EH (cell line): ENCODE data around the gene TNPO2.

Source experiments
- DNase-seq: peaks from one replicate; pipeline ENCODE4 v3.0.0-alpha.2; 2015; ENCODE audit warnings: low read depth

The TNPO2 gene

DNA sequence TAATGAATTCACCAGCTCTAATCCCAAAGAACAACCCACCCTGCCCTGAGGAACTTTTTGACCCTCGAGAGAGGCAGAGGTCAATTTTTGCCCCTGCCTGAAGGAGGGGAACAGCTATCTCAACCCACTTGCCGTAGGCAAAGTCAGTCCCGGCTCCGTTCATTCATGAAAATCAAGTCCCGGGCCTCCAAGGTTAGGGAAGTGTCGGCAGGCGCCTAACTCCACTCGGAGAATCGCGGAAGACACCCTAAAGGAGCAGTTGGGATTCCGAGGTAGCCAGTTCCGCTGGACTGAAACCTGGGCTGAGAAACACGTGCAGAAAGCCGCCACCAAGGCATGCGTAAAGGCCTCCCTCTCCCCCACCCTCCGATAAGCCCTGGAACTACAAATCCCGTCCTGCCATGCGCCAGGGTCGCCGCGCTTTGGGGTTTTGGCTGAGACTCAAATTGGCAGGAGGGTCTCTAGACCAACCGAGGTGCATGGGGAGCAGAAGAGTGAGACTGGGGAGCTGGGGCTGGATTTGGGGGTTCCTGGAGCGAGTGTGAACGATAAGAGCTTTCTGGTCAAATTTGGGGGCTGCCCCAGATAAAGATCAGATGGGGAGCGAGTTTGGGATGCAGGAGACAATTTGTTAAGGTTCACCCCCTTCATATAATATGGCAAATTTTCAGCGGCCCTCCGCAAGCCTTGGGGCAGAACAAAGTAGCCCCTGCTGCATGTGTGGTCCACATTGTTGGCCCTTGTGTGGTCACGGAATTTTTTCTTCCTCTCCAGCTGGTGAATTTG, at the start of gene TNPO2:
Gene TNPO2, minus strand, starts transcription at position 292 of the 786 bp plus-strand sequence. CDS start 2,955 bp downstream, outside the sequence.
- peak; percentile 66 for DNase-seq

DNA sequence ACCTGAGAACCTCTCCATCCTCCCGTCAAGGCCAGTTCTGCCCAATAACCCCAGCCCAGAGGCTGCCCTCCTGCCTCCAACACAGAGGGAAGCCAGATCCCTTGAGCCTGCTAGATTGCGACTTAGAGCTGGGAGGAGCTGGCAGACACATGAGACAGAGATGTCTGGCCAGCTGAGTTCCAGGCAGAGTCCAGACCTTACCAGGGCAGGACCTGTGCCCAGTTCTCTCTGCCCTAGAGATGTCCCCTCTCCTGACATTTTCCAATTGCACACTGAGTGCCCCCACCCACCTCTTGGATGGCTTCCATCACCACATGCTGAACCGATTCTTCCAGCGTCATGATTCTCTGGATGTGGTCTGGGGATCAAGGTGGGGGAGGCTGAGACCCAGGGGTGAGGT, 48.6 kb upstream of the TNPO2 start:
- no peak for DNase-seq

GRCh38 chr19:12770922-12771321, 47.2 kb upstream of the TNPO2 start:
- DNase-seq = no peak

DNA sequence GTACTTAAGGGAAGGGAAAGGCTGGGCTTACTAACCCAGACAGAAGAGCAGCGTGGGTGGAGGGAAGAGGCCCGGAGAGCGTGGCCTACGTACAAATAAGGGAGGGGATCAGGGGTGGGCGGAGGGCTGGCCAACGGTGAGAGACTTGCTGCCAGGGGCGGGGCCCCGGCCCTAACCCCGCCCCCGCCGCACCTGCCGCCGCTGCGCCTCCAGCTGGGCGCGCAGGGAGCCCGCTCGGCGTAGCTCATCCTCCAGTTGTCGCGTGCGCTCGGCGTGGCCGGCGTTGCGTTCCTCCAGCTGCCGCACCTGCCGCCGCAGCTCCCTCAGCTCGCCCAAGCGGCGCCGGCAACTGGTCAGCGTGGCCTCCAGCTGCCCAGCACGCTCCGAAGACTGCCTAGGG, 46.0 kb upstream of the TNPO2 start:
- no peak for DNase-seq

GRCh38 chr19:12767666-12768065, 43.9 kb upstream of the TNPO2 start:
- DNase-seq = no peak

DNA sequence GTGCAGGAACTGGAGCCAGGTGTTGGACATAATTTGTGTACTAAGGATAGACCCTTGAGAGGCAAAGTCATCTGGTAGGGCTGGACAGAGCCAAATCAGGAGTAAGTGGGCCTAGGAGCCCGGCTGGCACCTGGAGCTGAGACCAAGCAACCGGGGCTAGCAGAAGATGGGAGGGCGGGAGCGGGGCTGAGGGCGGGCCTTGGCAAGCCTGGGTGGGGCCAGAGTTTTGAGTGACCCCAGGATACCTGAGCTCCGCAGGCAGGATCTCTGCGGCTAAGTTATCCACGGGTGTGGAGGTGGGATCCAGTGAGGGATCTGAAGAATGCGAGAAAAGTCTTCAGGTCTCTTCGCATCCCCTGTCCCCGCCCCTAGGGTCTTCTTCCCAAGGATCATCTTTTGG, 43.4 kb upstream of the TNPO2 start:
- no peak for DNase-seq

DNA sequence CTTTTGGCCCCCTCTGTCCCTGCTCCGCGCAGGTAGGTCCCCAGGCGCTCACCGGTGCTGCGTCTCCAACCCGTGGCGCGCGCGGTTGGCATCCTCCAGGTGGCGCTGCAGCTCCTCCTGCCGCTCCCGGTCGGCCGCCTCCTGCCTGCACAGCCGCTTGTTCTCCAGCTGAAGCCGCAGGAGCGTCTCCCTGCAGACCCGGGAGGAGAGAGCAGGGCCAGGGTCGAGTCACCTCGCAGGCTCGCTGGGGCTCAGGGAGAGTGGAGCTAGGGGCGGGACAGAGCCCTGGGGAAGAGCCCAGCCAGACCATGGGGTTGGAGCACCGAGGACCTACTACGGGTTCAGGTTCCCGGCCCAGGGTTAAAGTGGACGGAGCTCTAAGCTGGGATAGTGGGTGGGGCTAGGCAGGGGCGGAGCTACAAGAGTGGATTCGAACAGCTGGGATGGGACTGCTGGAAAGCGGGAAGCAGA, 42.4 kb upstream of the TNPO2 start:
- peak; percentile 86 for DNase-seq

DNA sequence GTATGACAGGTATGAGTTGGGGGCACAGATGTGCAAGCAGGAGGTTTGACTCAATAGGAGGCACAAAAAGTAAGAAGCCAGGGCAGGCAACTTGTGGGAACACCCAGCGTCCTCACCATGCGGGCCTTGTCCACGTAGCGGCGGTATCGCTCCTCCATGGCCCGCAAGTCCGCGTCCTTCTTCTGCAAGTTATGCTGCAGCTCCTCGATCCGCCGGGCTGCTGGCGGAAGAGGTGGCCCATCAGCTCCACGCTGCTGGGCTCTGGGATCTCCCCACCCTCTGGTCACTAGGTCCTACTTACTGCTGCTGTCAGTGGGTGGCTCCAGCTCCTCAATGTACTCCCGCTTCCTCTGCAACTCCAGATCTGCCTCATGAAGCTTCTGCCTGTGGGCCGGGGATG, 41.0 kb upstream of the TNPO2 start:
- DNase-seq = no peak

DNA sequence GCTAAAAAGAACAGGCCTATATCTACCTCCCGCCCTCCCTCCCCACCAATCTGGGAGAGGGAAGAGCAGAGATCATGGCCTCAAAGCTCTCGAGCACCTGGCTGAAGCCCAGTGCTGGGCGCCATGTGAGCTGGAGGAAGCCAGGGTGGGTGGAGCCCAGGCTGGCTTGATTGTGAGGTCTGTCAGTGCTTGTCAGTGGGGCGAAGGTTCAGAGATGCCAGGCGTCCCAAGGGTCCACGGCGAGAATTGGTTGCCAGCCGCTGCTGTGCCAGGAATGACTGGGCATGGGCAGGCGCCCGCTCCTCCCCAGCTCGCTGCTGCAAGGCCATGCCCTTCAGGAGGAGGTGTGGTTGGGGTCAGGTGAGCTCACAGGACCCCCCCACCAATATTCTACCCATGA, 39.4 kb upstream of the TNPO2 start:
- DNase-seq = no peak

DNA sequence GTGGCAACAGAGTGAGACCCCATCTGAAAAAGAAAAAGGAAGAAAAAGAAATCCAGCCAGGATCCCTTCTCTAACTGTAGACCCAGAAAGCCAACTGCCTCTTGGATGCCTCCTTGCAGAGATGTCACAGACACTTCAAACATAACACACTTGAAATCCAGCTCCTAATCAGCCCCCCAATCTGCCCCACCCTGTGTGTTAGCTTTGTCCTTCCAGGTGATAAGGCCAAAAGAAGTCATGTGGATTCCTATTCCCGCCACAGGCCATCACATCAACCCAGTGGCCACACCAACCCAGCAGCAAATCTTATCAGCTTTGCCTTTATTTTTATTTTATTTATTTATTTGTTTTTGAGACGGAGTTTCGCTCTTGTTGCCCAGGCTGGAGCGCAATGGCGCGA, 36.0 kb upstream of the TNPO2 start:
- no peak for DNase-seq

DNA sequence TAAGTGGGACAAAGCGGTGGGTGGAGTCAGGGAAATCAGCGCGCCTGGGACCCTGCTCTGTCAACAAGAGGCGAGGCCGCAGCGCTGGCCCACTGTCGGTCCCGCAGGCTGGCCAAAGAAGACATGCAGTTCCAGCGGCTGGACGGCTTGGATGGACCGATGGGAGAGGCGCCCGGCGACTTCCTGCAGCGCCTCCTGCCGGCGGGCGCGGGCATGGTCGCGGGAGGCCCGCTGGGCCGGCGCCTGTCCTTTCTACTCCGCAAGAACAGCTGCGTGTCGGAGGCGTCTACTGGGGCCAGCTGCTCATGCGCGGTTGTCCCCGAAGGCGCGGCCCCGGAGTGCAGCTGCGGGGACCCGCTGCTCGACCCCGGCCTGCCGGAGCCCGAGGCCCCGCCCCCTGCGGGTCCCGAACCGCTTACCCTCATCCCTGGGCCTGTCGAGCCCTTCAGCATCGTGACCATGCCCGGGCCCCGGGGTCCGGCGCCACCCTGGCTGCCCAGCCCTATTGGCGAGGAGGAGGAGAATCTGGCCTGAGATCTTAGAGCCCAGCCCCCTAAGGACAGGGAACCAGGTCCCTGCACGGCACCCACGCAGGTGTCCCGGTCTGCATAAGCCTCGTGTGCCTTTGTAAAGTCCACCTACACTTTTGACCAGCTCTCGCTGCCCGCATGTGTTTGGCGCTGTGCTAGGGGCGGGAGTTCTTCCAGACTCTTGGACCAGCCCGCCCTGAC, 34.0 kb upstream of the TNPO2 start:
- DNase-seq = peak; percentile 72

DNA sequence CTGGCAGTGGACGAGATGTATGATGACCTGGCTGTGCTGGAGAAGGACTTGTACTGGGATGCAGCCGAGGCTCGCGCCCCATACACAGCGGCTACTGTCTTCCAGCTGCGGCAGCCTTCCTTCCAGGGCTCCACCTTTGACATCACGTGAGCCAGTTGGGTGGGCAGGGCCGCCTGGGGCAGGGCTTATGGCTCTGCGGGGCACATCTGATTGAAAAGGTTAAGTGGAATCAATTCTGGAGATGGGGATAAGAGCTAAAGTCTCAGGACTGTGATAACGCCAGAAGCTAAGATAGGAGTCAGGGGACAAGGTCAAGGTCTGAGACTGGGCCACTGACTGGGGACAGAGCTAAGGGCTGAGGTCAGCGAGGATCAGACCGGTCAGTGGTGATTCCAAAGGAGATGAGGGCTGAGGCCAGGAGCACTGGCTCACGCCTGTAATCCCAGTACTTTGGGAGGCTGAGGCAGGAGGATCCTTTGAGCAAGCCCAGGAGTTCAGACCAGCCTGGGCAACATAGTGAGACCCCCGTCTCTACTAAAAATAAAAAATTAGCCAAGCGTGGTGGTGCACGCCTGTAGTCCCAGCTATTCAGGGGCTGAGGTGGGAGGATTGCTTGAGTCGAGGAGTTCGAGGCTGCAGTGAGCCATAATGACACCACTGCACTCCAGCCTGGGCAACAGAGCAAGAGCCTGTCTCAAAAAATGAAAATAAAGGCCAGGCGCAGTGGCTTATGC, 32.6 kb upstream of the TNPO2 start:
- DNase-seq = no peak

DNA sequence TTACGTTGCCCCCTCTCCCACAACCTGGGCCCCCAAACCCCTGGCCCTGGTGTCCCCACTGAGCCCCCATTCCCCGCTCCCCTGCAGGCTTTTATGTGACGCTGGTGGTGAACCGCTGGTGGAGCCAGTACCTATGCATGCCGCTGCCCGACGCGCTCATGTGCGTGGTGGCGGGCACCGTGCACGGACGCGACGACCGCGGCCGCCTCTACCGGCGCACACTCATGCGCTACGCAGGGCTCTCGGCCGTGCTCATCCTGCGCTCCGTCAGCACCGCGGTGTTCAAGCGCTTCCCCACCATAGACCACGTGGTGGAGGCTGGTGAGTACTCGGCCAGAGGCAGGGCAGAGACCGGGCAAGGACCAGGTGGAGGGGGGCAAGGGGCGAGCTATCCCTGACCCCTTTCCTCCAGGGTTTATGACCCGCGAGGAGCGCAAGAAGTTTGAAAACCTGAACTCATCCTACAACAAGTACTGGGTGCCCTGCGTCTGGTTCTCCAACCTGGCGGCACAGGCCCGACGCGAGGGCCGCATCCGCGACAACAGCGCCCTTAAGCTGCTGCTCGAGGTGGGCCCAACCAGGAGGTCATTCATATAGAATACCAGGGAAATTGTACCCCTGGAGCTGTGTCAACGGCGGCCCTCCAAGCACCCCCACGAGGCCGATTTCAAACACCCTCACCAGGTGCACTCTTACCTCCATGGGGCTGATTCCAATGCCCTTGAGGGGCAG, 30.9 kb upstream of the TNPO2 start:
- no peak for DNase-seq

DNA sequence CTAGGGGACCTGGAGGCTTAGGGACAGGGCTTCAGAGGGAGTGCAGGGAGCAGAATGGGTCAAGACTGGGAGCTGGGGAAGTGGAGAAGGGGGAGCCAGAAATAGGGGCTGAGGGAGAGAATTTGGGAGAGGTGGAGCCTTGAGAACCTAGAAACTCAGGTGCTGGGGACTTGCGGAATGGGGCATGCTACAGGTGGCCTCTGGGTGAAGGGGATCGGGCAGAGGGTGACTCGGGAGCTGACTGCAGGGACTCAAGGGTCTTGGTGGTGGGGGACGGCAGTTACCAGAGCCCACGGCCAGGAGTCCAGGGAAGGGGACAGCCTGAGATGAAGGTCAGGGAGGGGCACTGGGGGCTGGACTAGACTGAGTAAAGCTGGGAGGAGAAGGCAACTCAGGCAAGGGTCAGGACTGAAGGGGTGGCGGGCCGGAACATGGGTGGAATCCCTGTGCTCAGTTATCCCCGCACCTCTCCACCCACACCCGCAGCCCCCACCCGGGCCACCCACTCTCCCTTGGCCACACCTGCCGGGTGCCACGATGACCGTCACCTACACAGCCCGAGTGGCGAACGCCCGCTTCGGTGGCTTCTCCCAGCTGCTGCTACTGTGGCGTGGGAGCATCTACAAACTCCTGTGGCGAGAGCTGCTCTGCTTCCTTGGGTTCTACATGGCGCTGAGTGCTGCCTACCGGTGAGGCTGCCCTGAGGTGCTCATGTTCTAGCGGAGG, 28.5 kb upstream of the TNPO2 start:
- DNase-seq = no peak

DNA sequence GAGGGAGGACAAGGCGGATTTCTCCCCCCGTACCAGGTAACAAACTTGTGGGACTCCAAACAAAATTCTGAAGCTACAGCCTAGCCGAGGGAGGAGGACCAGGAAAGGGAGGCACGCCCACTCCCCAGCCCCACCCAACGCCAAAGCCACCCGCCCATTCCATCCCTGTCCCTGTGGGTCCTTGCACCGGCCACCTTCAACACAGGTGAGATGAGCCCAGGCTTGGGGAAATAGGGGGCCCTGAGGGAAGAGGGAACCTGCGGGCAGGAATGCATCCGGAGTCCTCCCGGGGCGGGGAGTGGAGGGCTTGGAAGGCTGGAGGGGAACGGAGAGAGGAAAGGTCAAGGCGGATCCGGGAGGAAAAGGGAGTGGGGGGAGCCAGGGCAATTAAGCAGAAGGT, 27.9 kb upstream of the TNPO2 start, which contains the start of gene BEST2:
Gene BEST2, plus strand, starts transcription at position 157 of the 400 bp plus-strand sequence. CDS start 802 bp downstream, outside the sequence.
- no peak for DNase-seq

DNA sequence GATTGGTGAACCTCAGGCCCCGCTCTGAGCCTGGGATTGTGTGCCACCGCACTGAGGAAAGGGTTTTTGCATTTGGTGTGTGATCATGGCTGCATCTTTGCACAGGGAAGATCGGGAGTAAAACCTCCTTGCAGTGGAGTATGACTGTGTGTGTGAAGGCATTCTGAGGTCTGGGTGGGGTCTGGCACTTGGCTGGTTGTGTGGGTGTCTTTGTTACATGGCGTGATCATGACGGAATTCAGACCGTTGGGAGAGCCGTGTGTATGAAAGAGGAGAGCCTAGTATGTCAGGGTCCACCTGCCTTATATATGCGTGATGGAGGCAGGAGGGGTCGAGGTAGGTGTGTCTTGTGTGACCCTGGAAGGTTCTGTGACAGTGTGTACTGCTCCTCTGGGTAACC, 27.1 kb upstream of the TNPO2 start:
- DNase-seq = no peak

DNA sequence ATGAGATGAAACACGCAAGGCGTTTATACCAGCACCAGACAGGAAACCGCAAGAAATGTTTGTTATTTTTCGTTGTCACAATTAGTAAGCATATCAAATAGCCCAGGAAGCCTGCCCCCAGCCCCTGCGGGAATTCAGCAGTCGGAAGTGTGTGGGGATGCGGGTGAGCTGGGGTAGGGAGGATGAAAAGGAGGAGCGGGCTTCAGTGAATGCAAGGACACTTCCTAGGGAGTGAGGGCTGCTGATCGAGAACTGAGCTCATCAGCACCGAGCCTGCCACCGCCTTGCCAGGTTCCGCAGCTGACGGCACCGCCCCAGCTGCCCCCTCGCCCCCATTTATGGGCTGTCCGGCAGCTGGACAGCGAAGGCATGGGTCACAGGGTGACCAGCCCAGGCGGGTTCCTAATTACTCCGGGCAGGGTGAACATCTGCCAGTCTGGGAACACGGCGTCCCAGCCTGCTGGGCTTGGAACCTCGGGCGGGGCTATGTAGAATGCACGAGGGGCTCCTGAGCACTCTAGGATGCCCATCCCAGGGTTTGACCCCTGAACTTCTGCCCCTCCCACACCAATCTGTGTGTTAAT, 26.3 kb upstream of the TNPO2 start:
- DNase-seq = peak; percentile 25

- DNase-seq = no peak
These were observed 24.8 kb upstream of the TNPO2 start for GRCh38 chr19:12748489-12748888.

DNA sequence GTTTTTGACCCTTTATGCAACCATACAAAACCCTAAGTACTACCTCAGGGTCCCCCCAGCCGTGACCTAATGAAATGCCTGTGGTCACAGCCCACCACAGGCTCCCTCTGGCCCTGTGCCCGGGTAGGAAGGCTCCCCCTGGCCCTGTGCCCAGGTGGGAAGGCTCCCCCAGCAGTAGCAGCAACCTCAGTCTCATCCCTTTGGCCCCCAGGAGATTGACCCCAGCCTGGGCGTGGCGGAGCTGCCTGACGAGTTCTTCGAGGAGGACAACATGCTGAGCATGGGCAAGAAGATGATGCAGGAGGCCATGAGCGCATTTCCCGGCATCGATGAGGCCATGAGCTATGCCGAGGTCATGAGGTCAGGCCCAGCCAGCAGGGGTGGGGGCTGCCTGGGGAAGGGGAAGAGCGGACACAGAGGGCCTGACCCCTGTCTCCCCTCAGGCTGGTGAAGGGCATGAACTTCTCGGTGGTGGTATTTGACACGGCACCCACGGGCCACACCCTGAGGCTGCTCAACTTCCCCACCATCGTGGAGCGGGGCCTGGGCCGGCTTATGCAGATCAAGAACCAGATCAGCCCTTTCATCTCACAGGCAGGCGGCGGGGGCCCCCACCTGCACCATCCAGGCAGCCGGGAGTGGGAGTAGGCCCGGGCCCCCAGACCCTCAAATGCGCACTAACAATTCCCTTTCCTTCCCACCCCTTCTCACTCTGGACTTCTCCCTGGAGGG, 21.6 kb upstream of the TNPO2 start:
- DNase-seq = no peak

DNA sequence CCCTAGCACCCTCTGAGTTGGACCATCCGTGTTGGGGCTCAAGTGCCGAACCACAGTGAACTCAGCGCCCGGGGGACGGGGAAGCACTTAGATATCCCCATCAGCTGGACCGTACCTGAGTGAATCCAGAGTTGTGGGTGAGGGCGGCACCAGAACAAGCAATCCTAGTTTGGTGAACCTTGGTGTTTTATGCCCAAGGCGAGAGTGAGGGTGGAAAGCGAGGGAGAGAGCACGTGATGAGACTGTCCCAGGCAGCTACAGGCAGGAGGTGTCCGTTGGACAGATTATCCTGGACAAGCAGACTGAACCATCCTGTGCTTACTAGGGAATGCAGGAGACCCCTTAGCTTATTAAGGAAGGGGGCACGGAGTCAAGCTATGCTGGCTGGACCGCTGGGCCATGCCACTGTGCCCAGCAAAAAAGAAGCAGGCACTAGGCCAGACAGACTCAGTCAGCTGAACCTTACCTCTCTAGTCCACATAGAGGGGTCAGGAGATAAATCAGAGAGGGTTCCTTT, 14.2 kb upstream of the TNPO2 start:
- no peak for DNase-seq
